ENCODE measurements around the gene KIR3DL3.
"Not testable (repeated sequence)": the region's sequence is repeated elsewhere in the genome, so short reads cannot be mapped to it uniquely, and the experiment has no call there.

KIR3DL3 gene

DNA sequence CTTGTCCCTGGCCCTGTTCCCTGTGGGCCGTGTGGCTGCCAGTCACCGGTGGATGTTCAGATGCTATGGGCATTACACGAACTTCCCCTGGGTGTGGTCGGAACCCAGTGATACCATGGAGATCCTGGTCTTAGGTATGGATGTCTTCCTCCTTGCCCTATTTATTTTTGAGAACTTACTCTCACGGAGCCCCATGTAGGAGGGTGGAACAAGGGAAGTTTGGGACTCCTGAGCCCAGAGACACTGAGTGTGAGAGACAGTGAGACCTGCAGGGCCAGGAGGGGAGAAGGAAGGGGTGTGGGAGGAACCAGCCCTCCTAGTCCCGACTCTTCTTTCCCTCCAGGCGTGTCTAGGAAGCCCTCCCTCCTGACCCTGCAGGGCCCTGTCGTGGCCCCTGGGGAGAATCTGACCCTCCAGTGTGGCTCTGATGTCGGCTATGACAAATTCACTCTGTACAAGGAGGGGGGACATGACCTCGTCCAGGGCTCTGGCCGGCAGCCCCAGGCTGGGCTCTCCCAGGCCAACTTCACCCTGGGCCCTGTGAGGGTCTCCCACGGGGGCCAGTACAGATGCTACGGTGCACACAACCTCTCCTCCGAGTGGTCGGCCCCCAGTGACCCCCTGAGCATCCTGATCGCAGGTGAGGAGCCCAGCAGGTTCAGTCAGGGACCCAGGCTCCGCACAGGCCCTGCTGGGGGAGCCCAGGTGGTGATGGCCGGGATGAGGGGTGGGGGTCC, 14.9 kb upstream of the KIR3DL3 start:
- TF ChIP-seq POLR2A (IDR thresholded peaks at IDR 0.05; ENCODE audit: low read length) = no peak
- TF ChIP-seq GATA1 (IDR thresholded peaks at IDR 0.05; ENCODE audit: low read depth, low read length) = no peak
- no peak for DNase-seq

DNA sequence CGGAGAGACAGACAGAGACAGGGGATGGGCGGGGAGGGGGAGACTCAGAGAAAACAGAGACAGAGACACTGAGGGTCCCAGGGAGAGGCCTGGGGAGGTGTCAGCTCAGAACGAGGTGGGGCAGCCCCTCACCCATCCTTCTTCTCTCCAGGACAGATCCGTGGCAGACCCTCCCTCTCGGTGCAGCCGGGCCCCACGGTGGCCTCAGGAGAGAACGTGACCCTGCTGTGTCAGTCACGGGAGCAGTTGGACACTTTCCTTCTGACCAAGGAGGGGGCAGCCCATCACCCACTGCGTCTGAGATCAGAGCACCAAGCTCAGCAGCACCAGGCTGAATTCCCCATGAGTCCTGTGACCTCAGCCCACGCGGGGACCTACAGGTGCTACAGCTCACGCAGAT, 14.3 kb upstream of the KIR3DL3 start:
- DNase-seq = not testable (repeated sequence)

DNA sequence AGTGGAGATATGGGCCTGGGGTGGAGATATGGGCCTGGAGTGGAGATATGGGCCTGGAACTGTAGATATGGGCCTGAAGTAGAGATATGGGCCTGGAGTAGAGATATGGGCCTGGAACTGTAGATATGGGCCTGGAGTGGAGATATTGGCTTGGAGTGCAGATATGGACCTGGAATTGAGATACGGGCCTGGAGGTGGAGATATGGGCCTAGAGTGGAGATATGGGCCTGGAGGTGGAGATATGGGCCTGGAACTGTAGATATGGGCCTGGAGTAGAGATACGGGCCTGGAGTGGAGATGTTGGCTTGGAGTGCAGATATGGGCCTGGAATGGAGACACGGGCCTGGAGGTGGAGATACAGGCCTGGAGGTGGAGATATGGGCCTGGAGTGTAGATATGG, 402 bp downstream of the KIR3DL3 start:
- DNase-seq = peak in 1 of 2 experiments; percentile 15
- no peak for TF ChIP-seq GATA1 (IDR thresholded peaks at IDR 0.05; ENCODE audit: low read depth, low read length)
- TF ChIP-seq POLR2A (IDR thresholded peaks at IDR 0.05; ENCODE audit: low read length) = no peak

DNA sequence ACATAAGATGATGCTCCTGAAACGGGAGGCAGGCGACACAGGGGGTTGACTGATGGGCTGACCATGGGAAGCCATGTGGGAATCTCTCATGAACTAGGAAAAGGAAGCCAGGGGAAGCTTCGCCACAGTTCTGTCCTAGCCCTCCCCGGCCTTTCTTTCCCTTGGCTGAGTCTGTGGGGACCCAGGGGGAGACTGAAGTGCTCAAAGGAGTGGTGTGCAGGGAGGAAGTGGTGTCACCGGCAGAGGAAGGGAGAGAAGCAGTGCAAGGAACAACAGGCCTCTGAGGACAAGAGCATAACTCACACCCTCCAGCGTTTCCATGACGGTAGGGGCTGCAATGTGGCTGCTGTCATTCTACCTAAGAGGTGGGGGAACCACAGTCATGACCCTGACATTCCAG, 1.1 kb downstream of the KIR3DL3 start:
- TF ChIP-seq POLR2A (IDR thresholded peaks at IDR 0.05; ENCODE audit: low read length) (no peak), GATA1 (IDR thresholded peaks at IDR 0.05; ENCODE audit: low read depth, low read length) (no peak)
- no peak for DNase-seq

DNA sequence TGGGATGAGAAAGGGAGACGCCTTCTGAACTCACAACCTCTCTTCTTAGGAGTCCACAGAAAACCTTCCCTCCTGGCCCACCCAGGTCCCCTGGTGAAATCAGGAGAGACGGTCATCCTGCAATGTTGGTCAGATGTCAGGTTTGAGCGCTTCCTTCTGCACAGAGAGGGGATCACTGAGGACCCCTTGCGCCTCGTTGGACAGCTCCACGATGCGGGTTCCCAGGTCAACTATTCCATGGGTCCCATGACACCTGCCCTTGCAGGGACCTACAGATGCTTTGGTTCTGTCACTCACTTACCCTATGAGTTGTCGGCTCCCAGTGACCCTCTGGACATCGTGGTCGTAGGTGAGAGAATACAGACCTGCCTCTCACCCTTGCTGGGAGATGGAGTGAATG, 3.3 kb downstream of the KIR3DL3 start:
- DNase-seq = no peak
- TF ChIP-seq GATA1 (IDR thresholded peaks at IDR 0.05; ENCODE audit: low read depth, low read length) = no peak
- TF ChIP-seq POLR2A (IDR thresholded peaks at IDR 0.05; ENCODE audit: low read length) = no peak

- no peak for DNase-seq
- no peak for TF ChIP-seq POLR2A (IDR thresholded peaks at IDR 0.05; ENCODE audit: low read length)
These were observed 3.9 kb downstream of the KIR3DL3 start for GRCh38 chr19:54728167-54728566.

- TF ChIP-seq GATA1 (IDR thresholded peaks at IDR 0.05; ENCODE audit: low read depth, low read length) (no peak), POLR2A (IDR thresholded peaks at IDR 0.05; ENCODE audit: low read length) (no peak)
- no peak for DNase-seq
These were observed 5.4 kb downstream of the KIR3DL3 start for GRCh38 chr19:54729416-54730188.

DNA sequence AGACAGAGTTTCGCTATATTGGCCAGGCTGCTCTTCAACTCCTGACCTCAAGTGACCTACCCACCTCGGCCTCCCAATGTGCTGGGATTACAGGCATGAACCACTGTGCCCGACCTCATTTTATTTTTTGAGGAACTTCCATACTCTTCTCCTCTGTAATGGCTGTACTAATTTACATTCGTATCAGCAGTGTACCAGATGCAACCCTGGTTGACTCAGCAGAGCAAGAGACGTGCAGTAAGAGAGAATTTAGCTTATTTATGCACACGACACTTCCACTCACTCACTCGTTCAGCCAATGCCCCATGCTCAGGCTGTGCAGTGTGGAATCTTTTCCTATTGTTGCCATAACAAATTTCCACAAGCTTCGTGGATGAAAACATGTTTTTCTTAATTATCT, 6.9 kb downstream of the KIR3DL3 start:
- TF ChIP-seq GATA1 (IDR thresholded peaks at IDR 0.05; ENCODE audit: low read depth, low read length) = no peak
- TF ChIP-seq POLR2A (IDR thresholded peaks at IDR 0.05; ENCODE audit: low read length) = no peak
- DNase-seq = no peak

- not testable (repeated sequence) for DNase-seq
These were observed 14.1 kb downstream of the KIR3DL3 start, which contains the start of gene KIR2DL3 for GRCh38 chr19:54738306-54738705. Gene KIR2DL3, plus strand, starts transcription at chr19:54738513. Its CDS starts 33 bp downstream, at chr19:54738546.

- DNase-seq = no peak
- TF ChIP-seq GATA1 (IDR thresholded peaks at IDR 0.05; ENCODE audit: low read depth, low read length) (no peak), POLR2A (IDR thresholded peaks at IDR 0.05; ENCODE audit: low read length) (no peak)
These were observed 14.5 kb downstream of the KIR3DL3 start for GRCh38 chr19:54738715-54739114.

GRCh38 chr19:54739587-54740497, 15.6 kb downstream of the KIR3DL3 start:
- TF ChIP-seq GATA1 (IDR thresholded peaks at IDR 0.05; ENCODE audit: low read depth, low read length) = no peak
- TF ChIP-seq POLR2A (IDR thresholded peaks at IDR 0.05; ENCODE audit: low read length) = no peak
- DNase-seq = no peak

DNA sequence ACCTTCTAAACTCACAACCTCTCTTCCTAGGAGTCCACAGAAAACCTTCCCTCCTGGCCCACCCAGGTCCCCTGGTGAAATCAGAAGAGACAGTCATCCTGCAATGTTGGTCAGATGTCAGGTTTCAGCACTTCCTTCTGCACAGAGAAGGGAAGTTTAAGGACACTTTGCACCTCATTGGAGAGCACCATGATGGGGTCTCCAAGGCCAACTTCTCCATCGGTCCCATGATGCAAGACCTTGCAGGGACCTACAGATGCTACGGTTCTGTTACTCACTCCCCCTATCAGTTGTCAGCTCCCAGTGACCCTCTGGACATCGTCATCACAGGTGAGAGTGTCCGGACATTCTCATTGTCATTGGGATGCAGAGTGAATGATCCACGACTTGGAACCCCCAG, 17.7 kb downstream of the KIR3DL3 start:
- DNase-seq = not testable (repeated sequence)

DNA sequence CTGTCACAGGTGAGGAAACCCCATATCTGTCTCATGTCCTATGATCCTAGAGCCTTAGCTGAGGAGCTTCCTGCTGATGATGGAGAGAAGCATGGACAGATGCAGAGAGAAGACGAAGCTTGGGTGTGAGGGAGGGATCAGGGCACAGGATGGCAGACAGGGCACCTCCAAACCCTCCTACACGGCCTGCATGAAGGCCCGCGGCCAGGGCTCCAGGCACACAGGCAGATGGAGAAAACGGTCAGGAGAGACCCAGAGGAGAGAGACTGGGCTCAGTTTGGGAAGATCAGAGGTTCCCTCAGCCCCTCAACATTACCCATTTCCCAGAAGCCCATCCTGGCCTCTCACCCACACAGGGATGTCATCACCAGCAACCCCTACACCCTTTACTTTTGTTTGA, 19.8 kb downstream of the KIR3DL3 start:
- DNase-seq = not testable (repeated sequence)

GRCh38 chr19:54747614-54748322, 23.5 kb downstream of the KIR3DL3 start:
- not testable (repeated sequence) for DNase-seq

DNA sequence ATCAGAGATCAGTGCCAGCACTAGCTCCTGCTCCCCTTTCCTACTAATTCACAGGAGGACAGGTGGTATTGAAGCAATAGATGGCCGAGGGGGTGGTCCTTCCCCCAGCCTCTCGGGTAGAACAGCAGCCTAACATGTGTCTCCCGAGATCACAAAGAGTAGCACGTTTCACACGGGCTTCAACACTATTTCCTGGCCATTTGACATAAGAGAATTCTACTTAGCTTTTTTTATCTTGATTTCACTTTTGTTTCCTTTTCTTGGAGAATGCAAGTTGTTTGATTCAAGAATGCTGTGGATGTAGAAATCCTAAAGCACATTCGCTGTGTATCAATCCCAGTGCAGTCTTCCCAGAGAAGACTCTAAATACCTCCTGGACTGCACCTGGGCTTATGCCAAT, 26.0 kb downstream of the KIR3DL3 start:
- not testable (repeated sequence) for DNase-seq

DNA sequence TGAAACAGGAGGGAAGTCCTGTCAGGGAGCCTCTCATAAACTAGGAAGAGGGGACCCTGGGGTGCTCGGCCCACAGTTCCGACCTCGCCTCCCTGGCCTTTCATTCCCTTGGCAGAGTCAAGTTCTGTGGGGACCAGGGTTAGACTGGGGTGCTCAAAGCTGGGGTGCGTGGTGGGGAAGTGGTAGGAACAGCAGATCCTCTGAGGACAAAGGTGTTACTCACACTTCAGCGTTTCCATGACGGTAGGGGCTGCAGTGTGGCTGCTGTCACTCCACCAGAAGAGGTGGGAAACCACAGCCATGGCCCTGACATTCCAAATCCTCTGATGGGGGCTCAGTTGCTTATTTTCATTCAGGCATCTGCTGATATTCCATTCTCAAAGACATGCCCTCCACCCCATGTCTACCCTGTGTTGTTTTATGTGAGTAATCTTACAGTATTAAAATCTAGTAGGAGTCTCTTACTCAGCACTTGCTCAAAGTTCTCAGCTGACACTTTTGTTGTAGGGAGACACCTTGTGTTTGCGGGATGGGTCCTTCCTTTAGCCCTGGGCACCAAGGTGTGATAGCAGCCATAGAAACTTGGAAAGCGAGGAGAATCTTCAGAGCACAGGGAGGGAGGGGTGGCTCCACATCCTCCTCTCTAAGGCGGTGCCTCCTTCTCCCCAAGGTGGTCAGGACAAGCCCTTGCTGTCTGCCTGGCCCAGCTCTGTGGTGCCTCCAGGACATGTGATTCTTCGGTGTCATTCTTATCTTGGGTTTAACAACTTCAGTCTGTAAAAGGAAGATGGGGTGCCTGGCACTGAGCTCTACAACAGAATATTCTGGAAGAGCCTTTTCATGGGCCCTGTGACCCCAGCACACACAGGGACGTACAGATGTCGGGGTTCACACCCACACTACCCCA, 32.2 kb downstream of the KIR3DL3 start:
- DNase-seq = not testable (repeated sequence)

DNA sequence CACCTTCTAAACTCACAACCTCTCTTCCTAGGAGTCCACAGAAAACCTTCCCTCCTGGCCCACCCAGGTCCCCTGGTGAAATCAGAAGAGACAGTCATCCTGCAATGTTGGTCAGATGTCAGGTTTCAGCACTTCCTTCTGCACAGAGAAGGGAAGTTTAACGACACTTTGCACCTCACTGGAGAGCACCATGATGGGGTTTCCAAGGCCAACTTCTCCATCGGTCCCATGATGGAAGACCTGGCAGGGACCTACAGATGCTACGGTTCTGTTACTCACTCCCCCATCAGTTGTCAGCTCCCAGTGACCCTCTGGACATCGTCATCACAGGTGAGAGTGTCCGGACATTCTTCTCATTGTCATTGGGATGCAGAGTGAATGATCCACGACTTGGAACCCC, 34.3 kb downstream of the KIR3DL3 start:
- DNase-seq = not testable (repeated sequence)

- not testable (repeated sequence) for DNase-seq
These were observed 40.0 kb downstream of the KIR3DL3 start for GRCh38 chr19:54764219-54764618.

GRCh38 chr19:54766464-54766863, 42.2 kb downstream of the KIR3DL3 start:
- DNase-seq = not testable (repeated sequence)
